OCI-LY1 (cell line): ENCODE data around the gene SLC16A2.

ENCODE experiments used
- EZH2 ChIP-seq: fragments of 200-600 bp; sonication (generic), shearing (Covaris generic); IDR thresholded peaks from 2 replicates; pipeline ENCODE4 v1.8.0; 2017; ENCODE audit warnings: borderline replicate concordance, mixed run types, mild to moderate bottlenecking, antibody characterized with exemption, low read length, moderate library complexity, mixed read lengths
- TF ChIP-seq, protein P1 (sequence below): fragments of 200-600 bp; sonication (generic), shearing (Covaris generic); IDR thresholded peaks from 2 replicates; pipeline ENCODE4 v1.5.1; 2017; ENCODE audit warnings: mild to moderate bottlenecking, antibody characterized with exemption, low read length, moderate library complexity, mixed read lengths

DNA sequence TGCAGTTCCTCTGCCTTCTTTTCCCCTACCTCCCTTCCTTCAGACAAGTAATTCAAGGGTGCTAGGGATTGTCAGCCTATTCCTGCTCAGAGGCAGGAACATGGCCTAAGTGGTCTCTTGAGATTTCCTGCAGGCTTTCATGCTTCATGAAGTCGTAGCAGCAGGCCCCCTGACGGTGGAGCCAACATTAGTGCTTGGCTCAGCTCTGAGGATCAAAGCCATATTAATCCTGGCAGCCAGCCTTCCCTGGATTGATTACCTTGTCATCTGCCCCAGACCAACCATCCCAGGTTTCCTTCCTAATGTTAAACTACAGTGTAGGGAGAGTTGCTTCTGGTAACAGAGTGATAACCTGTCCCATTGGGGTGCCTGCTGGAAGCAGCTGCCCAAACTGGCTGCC is 84.1 kb downstream of the SLC16A2 start:
- TF ChIP-seq, protein P1, sequence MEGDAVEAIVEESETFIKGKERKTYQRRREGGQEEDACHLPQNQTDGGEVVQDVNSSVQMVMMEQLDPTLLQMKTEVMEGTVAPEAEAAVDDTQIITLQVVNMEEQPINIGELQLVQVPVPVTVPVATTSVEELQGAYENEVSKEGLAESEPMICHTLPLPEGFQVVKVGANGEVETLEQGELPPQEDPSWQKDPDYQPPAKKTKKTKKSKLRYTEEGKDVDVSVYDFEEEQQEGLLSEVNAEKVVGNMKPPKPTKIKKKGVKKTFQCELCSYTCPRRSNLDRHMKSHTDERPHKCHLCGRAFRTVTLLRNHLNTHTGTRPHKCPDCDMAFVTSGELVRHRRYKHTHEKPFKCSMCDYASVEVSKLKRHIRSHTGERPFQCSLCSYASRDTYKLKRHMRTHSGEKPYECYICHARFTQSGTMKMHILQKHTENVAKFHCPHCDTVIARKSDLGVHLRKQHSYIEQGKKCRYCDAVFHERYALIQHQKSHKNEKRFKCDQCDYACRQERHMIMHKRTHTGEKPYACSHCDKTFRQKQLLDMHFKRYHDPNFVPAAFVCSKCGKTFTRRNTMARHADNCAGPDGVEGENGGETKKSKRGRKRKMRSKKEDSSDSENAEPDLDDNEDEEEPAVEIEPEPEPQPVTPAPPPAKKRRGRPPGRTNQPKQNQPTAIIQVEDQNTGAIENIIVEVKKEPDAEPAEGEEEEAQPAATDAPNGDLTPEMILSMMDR = no peak
- no peak for TF ChIP-seq EZH2
